MM.1S (cell line): ENCODE results near the gene TELO2.

Source experiments
- DNase-seq: peaks from one replicate; pipeline ENCODE4 v3.0.0-alpha.2; 2015
- H2AFZ ChIP-seq: fragments of 300-600 bp; sonication (generic); 2 replicates; pipeline ENCODE4 v1.6.0; 2016; ENCODE audit warnings: antibody characterized with exemption, low read length
- H3F3A ChIP-seq: fragments of 300-600 bp; sonication (generic); 2 replicates; pipeline ENCODE4 v1.6.1; 2016; ENCODE audit warnings: mild to moderate bottlenecking, antibody characterized with exemption, low read length, moderate library complexity, mixed read lengths; ENCODE audit not compliant: insufficient read depth
- H3K27ac ChIP-seq: fragments of 300-600 bp; sonication (generic); 2 replicates; pipeline ENCODE4 v1.5.1; 2016; ENCODE audit warnings: mild to moderate bottlenecking, low read length
- H3K27me3 ChIP-seq: fragments of 300-600 bp; sonication (generic); replicated peaks from 2 replicates; pipeline ENCODE4 v1.6.0; 2016; ENCODE audit warnings: low read length; ENCODE audit not compliant: insufficient read depth
- H3K36me3 ChIP-seq: fragments of 300-600 bp; sonication (generic); replicated peaks from 2 replicates; pipeline ENCODE4 v1.6.1; 2016; ENCODE audit warnings: mild to moderate bottlenecking, low read length, mixed read lengths; ENCODE audit not compliant: insufficient read depth
- H3K4me1 ChIP-seq: fragments of 300-600 bp; sonication (generic); 2 replicates; pipeline ENCODE4 v1.6.1; 2016; ENCODE audit warnings: low read length, mixed read lengths
- H3K4me2 ChIP-seq: fragments of 300-600 bp; sonication (generic); 2 replicates; pipeline ENCODE4 v1.6.0; 2016; ENCODE audit warnings: low read depth, low read length
- H3K4me3 ChIP-seq: fragments of 300-600 bp; sonication (generic); 2 replicates; pipeline ENCODE4 v1.5.1; 2016; ENCODE audit warnings: low read length, mixed read lengths
- H3K79me2 ChIP-seq: fragments of 300-600 bp; sonication (generic); 2 replicates; pipeline ENCODE4 v1.6.1; 2016; ENCODE audit warnings: mixed run types, low read length, mixed read lengths
- H3K9ac ChIP-seq: fragments of 300-600 bp; sonication (generic); 2 replicates; pipeline ENCODE4 v1.6.1; 2016; ENCODE audit warnings: low read length, mixed read lengths
- H3K9me2 ChIP-seq: fragments of 300-600 bp; sonication (generic); replicated peaks from 2 replicates; pipeline ENCODE4 v1.6.1; 2016; ENCODE audit warnings: mild to moderate bottlenecking, low read length, mixed read lengths; ENCODE audit not compliant: insufficient read depth
- H3K9me3 ChIP-seq: fragments of 300-600 bp; sonication (generic); replicated peaks from 2 replicates; pipeline ENCODE4 v1.6.1; 2016; ENCODE audit warnings: mild to moderate bottlenecking, low read length, mixed read lengths; ENCODE audit not compliant: insufficient read depth
- H4K20me1 ChIP-seq: fragments of 300-600 bp; sonication (generic); 2 replicates; pipeline ENCODE4 v1.6.1; 2016; ENCODE audit warnings: mild to moderate bottlenecking, low read length, moderate library complexity, mixed read lengths; ENCODE audit not compliant: insufficient read depth
- CTCF ChIP-seq: fragments of 300-600 bp; sonication (generic); IDR thresholded peaks from 2 replicates; pipeline ENCODE4 v1.5.1; 2016; ENCODE audit warnings: antibody characterized with exemption, low read length, mixed read lengths
- EZH2 ChIP-seq: fragments of 300-600 bp; sonication (generic); optimal IDR thresholded peaks from 2 replicates; pipeline ENCODE3; 2017; ENCODE audit warnings: low read depth, mild to moderate bottlenecking, antibody characterized with exemption, low read length, mixed read lengths
- EZH2phosphoT487 ChIP-seq: fragments of 300-600 bp; sonication (generic); IDR thresholded peaks from 2 replicates; pipeline ENCODE4 v1.6.1; 2018; ENCODE audit warnings: antibody characterized with exemption, low read length

Gene TELO2

GRCh38 chr16:1506494-1507213 lies 13.5 kb downstream of the TELO2 start:
- no peak overlapping the region for H3K27ac ChIP-seq
- TF ChIP-seq EZH2phosphoT487 (no peak), EZH2 (no peak), CTCF (no peak)
- H3K79me2 ChIP-seq = no peaks in the 10 kb centered on the region
- no peak overlapping the region for H3K4me2 ChIP-seq
- no peaks in the 10 kb centered on the region for H3F3A ChIP-seq
- H3K36me3 ChIP-seq = peaks cover 2% of the 10 kb centered on the region
- H3K9ac ChIP-seq = no peak overlapping the region
- no peak overlapping the region for H3K4me3 ChIP-seq
- no peak overlapping the region for H2AFZ ChIP-seq
- H3K9me3 ChIP-seq = no peaks in the 10 kb centered on the region
- H4K20me1 ChIP-seq = no peaks in the 10 kb centered on the region
- H3K4me1 ChIP-seq = no peaks in the 10 kb centered on the region
- no peaks in the 10 kb centered on the region for H3K9me2 ChIP-seq
- no peaks in the 10 kb centered on the region for H3K27me3 ChIP-seq
- no peak for DNase-seq

DNA sequence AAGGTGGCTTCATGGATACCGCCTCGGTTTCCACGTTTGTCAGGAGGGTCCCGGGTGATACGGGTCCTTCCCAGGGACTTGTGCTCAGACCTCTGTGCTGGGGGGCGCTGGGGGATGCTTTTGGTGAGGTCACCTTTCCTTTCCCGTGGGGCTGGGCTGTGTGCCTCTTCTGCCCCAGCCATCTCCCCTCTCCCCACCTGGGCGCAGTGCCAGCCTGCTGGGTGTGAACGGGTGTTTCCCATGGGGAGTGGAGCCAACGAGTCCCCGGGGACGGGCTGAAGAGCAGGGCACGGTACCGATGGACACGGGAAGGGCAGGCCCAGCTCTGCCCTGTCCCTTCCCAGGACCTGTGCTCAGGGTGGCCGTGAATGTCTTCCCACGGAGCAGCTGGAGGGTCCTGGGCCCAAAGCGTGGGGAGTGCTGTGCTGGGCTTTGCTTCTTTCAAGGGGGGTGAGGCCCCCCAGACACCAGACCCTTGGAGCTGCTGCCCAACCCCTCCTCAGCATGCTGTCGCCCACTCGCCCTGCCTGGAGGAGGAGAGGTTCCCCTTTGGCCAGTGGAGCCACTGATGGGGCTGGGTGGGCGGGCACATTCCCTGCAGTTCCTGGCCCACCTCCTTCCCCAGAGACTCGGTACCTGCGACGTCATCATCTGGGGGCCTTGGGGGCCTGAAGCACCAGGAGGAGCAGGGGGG lies 15.5 kb downstream of the TELO2 start:
- H3K27ac ChIP-seq = no peak overlapping the region
- H4K20me1 ChIP-seq = no peaks in the 10 kb centered on the region
- no peaks in the 10 kb centered on the region for H3K9me3 ChIP-seq
- DNase-seq = no peak
- no peak overlapping the region for H3K4me2 ChIP-seq
- H3K9me2 ChIP-seq = no peaks in the 10 kb centered on the region
- H2AFZ ChIP-seq = no peak overlapping the region
- H3K79me2 ChIP-seq = no peaks in the 10 kb centered on the region
- H3K36me3 ChIP-seq = no peaks in the 10 kb centered on the region
- H3K9ac ChIP-seq = no peak overlapping the region
- TF ChIP-seq CTCF (no peak), EZH2phosphoT487 (no peak), EZH2 (no peak)
- H3K27me3 ChIP-seq = no peaks in the 10 kb centered on the region
- H3K4me3 ChIP-seq = no peak overlapping the region
- no peaks in the 10 kb centered on the region for H3K4me1 ChIP-seq
- no peaks in the 10 kb centered on the region for H3F3A ChIP-seq

GRCh38 chr16:1509307-1510221 lies 16.4 kb downstream of the TELO2 start:
- Histone ChIP-seq H3F3A (no peaks in the 10 kb centered on the region), H3K4me1 (no peaks in the 10 kb centered on the region)

More at GRCh38 chr16:1509307-1510221, 16.4 kb downstream of the TELO2 start:
- Histone ChIP-seq H3K9me3 (no peaks in the 10 kb centered on the region), H2AFZ (no peak overlapping the region), H3K9me2 (no peaks in the 10 kb centered on the region), H3K27ac (no peak overlapping the region), H3K4me3 (no peak overlapping the region), H3K4me2 (no peak overlapping the region), H3K36me3 (no peaks in the 10 kb centered on the region), H3K79me2 (no peaks in the 10 kb centered on the region), H3K27me3 (no peaks in the 10 kb centered on the region), H3K9ac (no peak overlapping the region), H4K20me1 (no peaks in the 10 kb centered on the region)
- TF ChIP-seq EZH2 (no peak), EZH2phosphoT487 (no peak), CTCF (no peak)
- no peak for DNase-seq
